H1 (cell line): ENCODE measurements around the gene VPS54. TPM values are rescaled to one million over a fixed set of nuclear protein-coding genes. Genes with fewer than 3 reads are reported as not detected.

Experiments used
- CTCF ChIA-PET: fragments of 300-600 bp; sonication (Branson Sonifier 250); formaldehyde crosslinking; loops from one replicate; lab custom pipeline; 2021; ENCODE audit not compliant: partially characterized antibody; lab: Charles Lee
- POLR2A ChIA-PET: fragments of 300-600 bp; sonication (Branson Sonifier 250); formaldehyde crosslinking; loops from one replicate; lab custom pipeline; 2021; ENCODE audit warnings: inconsistent platforms; ENCODE audit not compliant: partially characterized antibody; lab: Charles Lee
- DNase-seq, 2 experiments: peaks; one replicate each; pipeline versions ENCODE4 v3.0.0 to v3.0.0-alpha.2; 2010 to 2022; ENCODE audit warnings: low spot score in 2 of 2, low read depth in 1 of 2, mixed read lengths in 1 of 2
- FAIRE-seq: peaks from 2 replicates; lab custom pipeline; 2011; peaks lifted over from hg19 to GRCh38; lab: Jason Lieb, UNC
- H2AFZ ChIP-seq: 2 replicates; pipeline ENCODE4 v1.8.1; 2012; ENCODE audit warnings: low read length, inconsistent platforms
- H2AK5ac ChIP-seq: 2 replicates; pipeline ENCODE4 v1.6.1; 2013; ENCODE audit warnings: low read depth, low read length
- H2BK120ac ChIP-seq: replicated peaks from 2 replicates; pipeline ENCODE3; 2013; ENCODE audit warnings: low read depth, low read length, inconsistent platforms
- H2BK12ac ChIP-seq: 2 replicates; pipeline ENCODE4 v1.6.1; 2013; ENCODE audit warnings: low read depth, low read length
- H2BK15ac ChIP-seq: 2 replicates; pipeline ENCODE4 v1.6.1; 2013; ENCODE audit warnings: low read length
- H2BK20ac ChIP-seq: 2 replicates; pipeline ENCODE4 v1.6.1; 2013; ENCODE audit warnings: low read length
- H2BK5ac ChIP-seq: 2 replicates; pipeline ENCODE4 v1.6.1; 2013; ENCODE audit warnings: low read depth, low read length
- H3K14ac ChIP-seq: 2 replicates; pipeline ENCODE4 v1.6.1; 2013; ENCODE audit warnings: inconsistent platforms; ENCODE audit not compliant: insufficient read length
- H3K18ac ChIP-seq: 2 replicates; pipeline ENCODE4 v1.6.1; 2013; ENCODE audit warnings: low read length; ENCODE audit errors: extremely low read depth
- H3K23ac ChIP-seq: 2 replicates; pipeline ENCODE4 v1.6.1; 2013; ENCODE audit warnings: inconsistent platforms; ENCODE audit not compliant: insufficient read length
- H3K23me2 ChIP-seq: 2 replicates; pipeline ENCODE4 v1.6.1; 2013; ENCODE audit warnings: low read depth, low read length
- H3K27ac ChIP-seq: 2 replicates; pipeline ENCODE4 v1.6.1; 2011; ENCODE audit warnings: low read depth, low read length, inconsistent platforms
- H3K27me3 ChIP-seq, 4 experiments: replicated peaks in 1 of 4; 1 replicate in 1 of 4; 2 replicates in 3 of 4; pipeline versions ENCODE4 v1.6.1 to v1.8.1; 2011 to 2013; ENCODE audit warnings: low read length in 3 of 4, mild to moderate bottlenecking in 3 of 4, inconsistent platforms in 2 of 4, mixed read lengths in 2 of 4, moderate library complexity in 1 of 4; ENCODE audit not compliant: control insufficient read depth in 3 of 4, insufficient read depth in 3 of 4; ENCODE audit errors: extremely low read depth in 1 of 4
- H3K36me3 ChIP-seq, 4 experiments: 2 replicates each; pipeline versions ENCODE4 v1.6.1 to v1.8.1; 2011 to 2013; ENCODE audit warnings: mild to moderate bottlenecking in 4 of 4, low read length in 3 of 4, moderate library complexity in 2 of 4, control low read depth in 1 of 4, inconsistent platforms in 1 of 4; ENCODE audit not compliant: insufficient read depth in 4 of 4, control insufficient read depth in 2 of 4
- H3K4ac ChIP-seq: replicated peaks from 2 replicates; pipeline ENCODE3; 2013; ENCODE audit warnings: low read length, low read depth, mixed read lengths, inconsistent platforms; ENCODE audit not compliant: insufficient read length
- H3K4me1 ChIP-seq, 4 experiments: replicated peaks in 1 of 4; 1 replicate in 1 of 4; 2 replicates in 3 of 4; pipeline versions ENCODE4 v1.6.1 to v1.8.1; 2011 to 2013; ENCODE audit warnings: low read length in 3 of 4, inconsistent platforms in 2 of 4, mixed read lengths in 1 of 4; ENCODE audit not compliant: insufficient read depth in 4 of 4, control insufficient read depth in 3 of 4
- H3K4me2 ChIP-seq, 2 experiments: 2 replicates each; pipeline versions ENCODE4 v1.6.1 to v1.8.1; 2011 to 2013; ENCODE audit warnings: low read depth in 2 of 2, low read length in 2 of 2, control low read depth in 1 of 2, inconsistent platforms in 1 of 2, mild to moderate bottlenecking in 1 of 2; ENCODE audit not compliant: insufficient read depth in 1 of 2
- H3K4me3 ChIP-seq, 4 experiments: fragments of 200-600, 300-600 bp in 1 of 4; sonication (generic), shearing (Covaris generic), sonication (Bioruptor Twin) in 1 of 4; 2 replicates each; pipeline versions ENCODE4 v1.5.1 to v1.8.1; 2011 to 2016; ENCODE audit warnings: low read length in 4 of 4, low read depth in 3 of 4, control low read depth in 2 of 4, inconsistent platforms in 2 of 4, mild to moderate bottlenecking in 2 of 4, mixed read lengths in 1 of 4, moderate library complexity in 1 of 4; ENCODE audit not compliant: insufficient read depth in 2 of 4; ENCODE audit errors: extremely low read depth in 1 of 4
- H3K56ac ChIP-seq: replicated peaks from 2 replicates; pipeline ENCODE3; 2013; ENCODE audit warnings: low read depth, mild to moderate bottlenecking, mixed read lengths, low read length, inconsistent platforms; ENCODE audit not compliant: insufficient read length
- H3K79me1 ChIP-seq: 2 replicates; pipeline ENCODE4 v1.6.1; 2013; ENCODE audit warnings: low read depth, low read length, control low read depth
- H3K79me2 ChIP-seq, 2 experiments: 2 replicates each; pipeline versions ENCODE4 v1.6.1 to v1.8.1; 2012 to 2013; ENCODE audit warnings: low read length in 2 of 2, mild to moderate bottlenecking in 2 of 2, inconsistent platforms in 1 of 2; ENCODE audit not compliant: insufficient read depth in 2 of 2, control insufficient read depth in 1 of 2
- H3K9ac ChIP-seq, 4 experiments: replicated peaks in 1 of 4; 1 replicate in 1 of 4; 2 replicates in 3 of 4; pipeline versions ENCODE4 v1.6.1 to v1.8.1; 2011 to 2013; ENCODE audit warnings: low read depth in 3 of 4, low read length in 3 of 4, control low read depth in 2 of 4, mild to moderate bottlenecking in 2 of 4, moderate library complexity in 2 of 4, inconsistent platforms in 1 of 4; ENCODE audit errors: extremely low read depth in 1 of 4
- H3K9me3 ChIP-seq, 2 experiments: 2 replicates each; pipeline versions ENCODE4 v1.6.1 to v1.8.1; 2012 to 2013; ENCODE audit warnings: mild to moderate bottlenecking in 2 of 2, moderate library complexity in 2 of 2, control low read depth in 1 of 2, inconsistent platforms in 1 of 2, low read depth in 1 of 2, low read length in 1 of 2, mixed read lengths in 1 of 2; ENCODE audit not compliant: insufficient read depth in 2 of 2
- H4K20me1 ChIP-seq, 2 experiments: replicated peaks in 1 of 2; 2 replicates each; pipeline versions ENCODE3 to v1.8.1; 2011 to 2013; ENCODE audit warnings: inconsistent platforms in 2 of 2, low read length in 2 of 2, mild to moderate bottlenecking in 1 of 2; ENCODE audit not compliant: insufficient read depth in 2 of 2, control insufficient read depth in 1 of 2
- H4K5ac ChIP-seq: 2 replicates; pipeline ENCODE4 v1.6.1; 2013; ENCODE audit warnings: low read length, low read depth, mixed read lengths, inconsistent platforms; ENCODE audit not compliant: insufficient read length
- H4K8ac ChIP-seq: 2 replicates; pipeline ENCODE4 v1.8.0; 2013; ENCODE audit warnings: mild to moderate bottlenecking, moderate library complexity, low read length, inconsistent platforms; ENCODE audit not compliant: insufficient read depth; ENCODE audit errors: extremely low read depth
- H4K91ac ChIP-seq: replicated peaks from 2 replicates; pipeline ENCODE3; 2013; ENCODE audit warnings: low read length, mixed read lengths, inconsistent platforms; ENCODE audit not compliant: insufficient read length
- BRCA1 ChIP-seq: IDR thresholded peaks from 2 replicates; pipeline ENCODE4 v1.6.1; 2012; ENCODE audit warnings: low read depth, low read length, improper control_type of control experiment
- CBX5 ChIP-seq: fragments of 300-800, 300-1000 bp; sonication (generic); IDR thresholded peaks from 2 replicates; pipeline ENCODE4 v1.7.1; 2016; ENCODE audit warnings: antibody characterized with exemption, low read length, low read depth
- EGR1 ChIP-seq: IDR thresholded peaks from 2 replicates; pipeline ENCODE4 v1.6.1; 2011; ENCODE audit warnings: low read depth, low read length, borderline replicate concordance
- EZH2 ChIP-seq: fragments of 200-600 bp; sonication (generic); IDR thresholded peaks from 2 replicates; pipeline ENCODE4 v1.7.1; 2012; ENCODE audit warnings: low read depth, mild to moderate bottlenecking, moderate library complexity, low read length, inconsistent platforms; ENCODE audit not compliant: severe bottlenecking
- GABPA ChIP-seq: IDR thresholded peaks from 2 replicates; pipeline ENCODE4 v1.6.1; 2011; ENCODE audit warnings: mild to moderate bottlenecking, low read length, moderate library complexity, borderline replicate concordance; ENCODE audit not compliant: insufficient read depth
- HDAC2 ChIP-seq, 2 experiments: fragments of 300-600 bp in 1 of 2; sonication (generic) in 1 of 2; IDR thresholded peaks; 2 replicates each; pipeline ENCODE4 v1.6.1; 2011 to 2012; ENCODE audit warnings: low read depth in 2 of 2, low read length in 2 of 2, mild to moderate bottlenecking in 2 of 2, moderate library complexity in 2 of 2, borderline replicate concordance in 1 of 2, inconsistent platforms in 1 of 2
- PHF8 ChIP-seq: fragments of 200-600 bp; sonication (generic); conservative IDR thresholded peaks from 2 replicates; pipeline ENCODE4 v1.7.1; 2012; ENCODE audit warnings: low read depth, mild to moderate bottlenecking, inconsistent platforms, low read length, moderate library complexity
- POLR2A ChIP-seq, 2 experiments: IDR thresholded peaks; 1 replicate in 1 of 2; 2 replicates in 1 of 2; pipeline ENCODE4 v1.6.1; 2011; ENCODE audit warnings: low read depth in 2 of 2, low read length in 2 of 2, mild to moderate bottlenecking in 2 of 2; ENCODE audit errors: control extremely low read depth in 1 of 2
- SIRT6 ChIP-seq: IDR thresholded peaks from one replicate; pipeline ENCODE4 v1.7.1; 2012; ENCODE audit warnings: low read length, inconsistent platforms
- TCF12 ChIP-seq: IDR thresholded peaks from 2 replicates; pipeline ENCODE4 v1.6.1; 2011; ENCODE audit warnings: low read depth, mild to moderate bottlenecking, low read length
- YY1 ChIP-seq: IDR thresholded peaks from 2 replicates; pipeline ENCODE4 v1.6.1; 2011; ENCODE audit warnings: low read depth, mild to moderate bottlenecking, low read length
- ZNF274 ChIP-seq: IDR thresholded peaks from 2 replicates; pipeline ENCODE4 v1.7.0; 2012; ENCODE audit warnings: low read length, borderline replicate concordance; ENCODE audit errors: extremely low read depth
- polyA plus RNA-seq, 7 experiments: library from polyadenylated mRNA; depleted of rRNA in 3 of 7; stranded (reverse) in 5 of 7; unstranded in 2 of 7; fragments of >200 nt in 5 of 7; fragments of 200-250 nt in 2 of 7; gene quantifications; 1 replicate in 5 of 7; 2 replicates in 1 of 7; 4 replicates in 1 of 7; pipeline versions ENCODE4 v1.2.1 to v1.2.3, GENCODE V29; 2011 to 2013; ENCODE audit warnings: missing spikeins in 2 of 7, mixed read lengths in 2 of 7
- total RNA-seq: library from RNA; stranded (reverse); fragmentation: NEBNext Ultra II Directional; extraction: Animal tissue kit (Norgen Biotek cat#: 25700); gene quantifications from 2 replicates; pipeline ENCODE4 v1.2.1, GENCODE V29; 2021

The VPS54 gene
- total and polyA plus RNA-seq, 2 of the 8 experiments (the other 6 are each of a cell fraction or from before 2014, with no cell fraction given), result 3.6 to 13.2 TPM

DNA sequence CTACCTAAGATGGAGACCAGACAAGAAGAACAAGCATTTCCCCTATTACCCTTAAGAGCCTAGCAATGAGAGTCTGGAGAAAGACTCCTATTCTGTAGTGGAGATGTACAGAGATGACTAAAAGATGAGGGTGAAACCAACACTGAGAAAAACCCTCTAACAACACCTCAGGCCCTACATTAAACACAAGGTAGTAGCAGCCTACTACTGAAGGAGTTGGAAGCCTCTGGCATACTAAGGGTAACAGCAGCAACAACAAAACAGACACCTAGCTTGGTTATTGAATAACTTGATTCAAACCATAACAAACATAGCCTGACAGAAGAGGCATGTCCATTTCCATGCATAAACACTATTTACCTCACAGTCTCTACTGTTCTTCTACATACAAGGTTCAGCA lies 117.1 kb downstream of the VPS54 start:
- no peak overlapping the region for H3K27ac ChIP-seq
- no peaks in the 10 kb centered on the region for H3K79me1 ChIP-seq
- DNase-seq (no peak), FAIRE-seq (no peak)
- H2BK5ac ChIP-seq, result no peak overlapping the region
- no peak overlapping the region for H2BK120ac ChIP-seq
- no peak overlapping the region for H4K91ac ChIP-seq
- H2BK15ac ChIP-seq, result no peak overlapping the region
- H3K4ac ChIP-seq, result no peak overlapping the region
- no peak overlapping the region for H2BK12ac ChIP-seq
- H3K9ac ChIP-seq, result no peak overlapping the region
- H2AK5ac ChIP-seq, result no peak overlapping the region
- no peak overlapping the region for H3K56ac ChIP-seq
- no peak overlapping the region for H4K5ac ChIP-seq
- no peak overlapping the region for H3K4me3 ChIP-seq
- CTCF ChIA-PET, result interaction anchor here (0.6 to 0.7 kb wide), 2 partner anchors 200 to 802 kb away, joined by 3 read pairs; no protein-coding TSS in a partner anchor
- no peak overlapping the region for H2BK20ac ChIP-seq
- no peak overlapping the region for H3K14ac ChIP-seq
- H3K36me3 ChIP-seq, result peaks cover 0 to 19% (median 4%) of the 10 kb centered on the region in 4 experiments; a peak in 3 of 8 replicates
- POLR2A ChIA-PET, result no interaction called here
- no peaks in the 10 kb centered on the region for H3K79me2 ChIP-seq
- no peak overlapping the region for H3K23ac ChIP-seq
- H2AFZ ChIP-seq, result no peak overlapping the region
- H3K27me3 ChIP-seq, result no peaks in the 10 kb centered on the region
- peaks cover 3 to 6% of the 10 kb centered on the region in 2 experiments; a peak in 2 of 4 replicates for H3K9me3 ChIP-seq
- H4K8ac ChIP-seq, result no peak overlapping the region
- TF ChIP-seq EGR1 (no peak), YY1 (no peak), CBX5 (no peak), POLR2A (IDR thresholded peaks at IDR 0.05; ENCODE audit: control extremely low read depth in 1 of 2, low read depth in 2 of 2, low read length in 2 of 2) (no peak), PHF8 (no peak), HDAC2 (IDR thresholded peaks at IDR 0.05; ENCODE audit: borderline replicate concordance in 1 of 2, low read depth in 2 of 2, low read length in 2 of 2) (no peak), EZH2 (no peak), ZNF274 (no peak), SIRT6 (no peak), BRCA1 (no peak), GABPA (no peak), TCF12 (no peak)
- no peaks in the 10 kb centered on the region for H4K20me1 ChIP-seq
- H3K23me2 ChIP-seq, result no peaks in the 10 kb centered on the region
- no peak overlapping the region for H3K4me2 ChIP-seq
- H3K18ac ChIP-seq, result no peak overlapping the region
- H3K4me1 ChIP-seq, result no peaks in the 10 kb centered on the region
